HEK293T (cell line): ENCODE data around the gene KCNF1.

Source experiments
- BHLHE40 ChIP-seq: fragments of 450-650 bp; IDR thresholded peaks from 2 replicates; pipeline ENCODE4 v1.6.1; 2016; ENCODE audit warnings: mild to moderate bottlenecking, moderate library complexity, borderline replicate concordance
- FOXA1 ChIP-seq: fragments of 450-650 bp; IDR thresholded peaks from 2 replicates; pipeline ENCODE4 v1.6.1; 2016; ENCODE audit warnings: mild to moderate bottlenecking
- NFRKB ChIP-seq: fragments of 450-650 bp; IDR thresholded peaks from 2 replicates; pipeline ENCODE4 v1.6.1; 2016; ENCODE audit warnings: mild to moderate bottlenecking, moderate library complexity
- SP1 ChIP-seq: fragments of 450-650 bp; IDR thresholded peaks from 2 replicates; pipeline ENCODE4 v1.6.1; 2017
- TARDBP ChIP-seq: fragments of 450-650 bp; IDR thresholded peaks from 2 replicates; pipeline ENCODE4 v1.6.1; 2016

DNA sequence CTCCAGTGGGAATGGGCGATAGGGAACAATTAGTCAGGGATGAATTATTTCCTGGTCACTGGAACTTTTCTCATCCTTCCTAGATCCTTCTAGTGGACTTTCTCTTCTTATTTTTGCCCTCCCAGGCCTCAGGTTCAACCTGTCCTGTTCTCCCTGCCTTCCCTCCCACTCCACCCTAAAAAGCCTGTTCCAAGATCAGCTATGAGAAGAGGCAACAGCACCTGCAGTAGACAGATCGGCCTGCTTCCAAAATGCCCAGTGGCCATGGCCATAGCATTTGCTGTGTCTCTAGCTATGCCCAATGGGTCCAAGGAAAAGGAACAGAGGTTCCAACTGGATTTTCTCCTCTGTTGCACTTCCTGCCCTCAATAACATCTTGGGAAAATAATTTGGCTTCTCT, 16.5 kb upstream of the KCNF1 start:
- TF ChIP-seq TARDBP (no peak), BHLHE40 (no peak), NFRKB (no peak), FOXA1 (no peak), SP1 (no peak)
